ENCODE data around the gene TENT4B.

TENT4B gene

DNA sequence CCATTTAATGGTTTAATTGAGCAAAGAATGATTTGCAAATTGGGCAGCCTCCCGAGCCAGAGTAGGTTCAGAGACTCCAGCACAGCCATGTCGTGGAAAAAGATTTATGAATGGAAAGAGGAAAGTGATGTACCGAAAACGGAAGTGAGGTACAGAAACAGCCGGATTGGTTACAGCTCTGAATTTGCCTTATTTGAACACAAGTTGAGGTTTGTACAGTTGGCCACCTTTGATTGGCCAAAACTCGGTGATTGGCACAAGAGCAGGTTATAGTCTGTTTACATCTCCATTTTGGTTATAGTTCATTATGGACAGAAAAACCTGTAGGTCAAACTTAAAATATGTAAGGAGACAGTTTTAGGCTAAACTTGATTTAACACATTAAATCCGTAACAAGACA, 44.5 kb downstream of the TENT4B start:
- in situ Hi-C loops (cut with MboI; ENCODE audit: low sequenced_read_pairs, unreplicated experiment): no loop called here
- TF ChIP-seq, protein P1, sequence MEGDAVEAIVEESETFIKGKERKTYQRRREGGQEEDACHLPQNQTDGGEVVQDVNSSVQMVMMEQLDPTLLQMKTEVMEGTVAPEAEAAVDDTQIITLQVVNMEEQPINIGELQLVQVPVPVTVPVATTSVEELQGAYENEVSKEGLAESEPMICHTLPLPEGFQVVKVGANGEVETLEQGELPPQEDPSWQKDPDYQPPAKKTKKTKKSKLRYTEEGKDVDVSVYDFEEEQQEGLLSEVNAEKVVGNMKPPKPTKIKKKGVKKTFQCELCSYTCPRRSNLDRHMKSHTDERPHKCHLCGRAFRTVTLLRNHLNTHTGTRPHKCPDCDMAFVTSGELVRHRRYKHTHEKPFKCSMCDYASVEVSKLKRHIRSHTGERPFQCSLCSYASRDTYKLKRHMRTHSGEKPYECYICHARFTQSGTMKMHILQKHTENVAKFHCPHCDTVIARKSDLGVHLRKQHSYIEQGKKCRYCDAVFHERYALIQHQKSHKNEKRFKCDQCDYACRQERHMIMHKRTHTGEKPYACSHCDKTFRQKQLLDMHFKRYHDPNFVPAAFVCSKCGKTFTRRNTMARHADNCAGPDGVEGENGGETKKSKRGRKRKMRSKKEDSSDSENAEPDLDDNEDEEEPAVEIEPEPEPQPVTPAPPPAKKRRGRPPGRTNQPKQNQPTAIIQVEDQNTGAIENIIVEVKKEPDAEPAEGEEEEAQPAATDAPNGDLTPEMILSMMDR (IDR thresholded peaks at IDR 0.05; ENCODE audit: borderline replicate concordance, control extremely low read depth, extremely low read depth, insufficient read depth, missing control alignments): no peak
- no peak for DNase-seq (ENCODE audit: low spot score)

DNA sequence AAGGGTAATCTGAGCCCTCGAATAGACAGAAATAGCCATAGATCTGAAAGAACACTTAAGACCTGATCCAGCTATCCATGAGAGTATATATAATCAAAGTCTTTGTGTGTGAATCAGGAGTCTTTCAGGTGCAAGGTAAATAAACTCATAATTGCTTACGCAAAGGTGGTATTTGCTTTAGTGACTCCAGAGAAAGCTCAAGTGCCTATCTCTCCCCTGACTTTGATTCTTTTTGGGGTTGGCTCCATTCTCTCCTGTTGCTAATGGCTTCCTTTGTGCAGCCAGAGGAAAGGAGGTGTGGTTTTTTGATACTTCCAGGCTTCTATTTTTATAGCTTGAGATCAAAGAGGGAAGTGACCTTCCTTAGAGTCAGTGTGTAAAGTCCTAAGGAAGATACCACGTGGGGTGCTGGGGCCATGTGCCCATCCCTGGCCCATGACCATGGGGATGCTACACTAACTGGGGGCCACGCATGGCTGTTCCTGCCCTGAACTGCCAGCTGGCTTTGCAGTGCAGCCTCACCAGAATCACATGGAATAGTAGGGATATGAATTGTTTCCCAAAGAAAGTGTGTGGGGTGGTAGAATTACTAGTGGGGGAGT, 45.8 kb downstream of the TENT4B start:
- TF ChIP-seq, protein P1 (IDR thresholded peaks at IDR 0.05; ENCODE audit: borderline replicate concordance, control extremely low read depth, extremely low read depth, insufficient read depth, missing control alignments): no peak
- no peak for DNase-seq (ENCODE audit: low spot score)
- in situ Hi-C loops (cut with MboI; ENCODE audit: low sequenced_read_pairs, unreplicated experiment): no loop called here

DNA sequence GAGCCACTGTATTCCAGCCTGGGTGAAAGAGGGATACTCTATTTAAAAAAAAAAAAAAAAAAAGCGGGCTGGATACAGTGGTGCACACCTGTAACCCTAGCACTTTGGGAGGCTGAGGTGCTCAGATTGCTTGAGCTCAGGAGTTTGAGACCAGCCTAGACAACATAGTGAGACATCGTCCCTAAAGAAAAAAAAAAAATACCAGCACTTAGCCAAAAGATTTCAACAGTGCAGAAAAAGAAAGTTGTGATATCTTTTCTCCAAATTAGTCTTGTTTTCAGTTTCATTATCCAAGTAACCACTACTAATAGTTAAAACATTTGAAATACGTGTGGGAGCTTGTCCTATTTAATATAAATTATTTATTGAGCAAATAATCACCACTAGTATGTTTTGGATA, 48.7 kb downstream of the TENT4B start:
- in situ Hi-C loops (cut with MboI; ENCODE audit: low sequenced_read_pairs, unreplicated experiment): loop anchor here (10.0 to 25.0 kb wide), 2 partner anchors 77 to 311 kb away; no protein-coding TSS in a partner anchor
- TF ChIP-seq, protein P1 (IDR thresholded peaks at IDR 0.05; ENCODE audit: borderline replicate concordance, control extremely low read depth, extremely low read depth, insufficient read depth, missing control alignments): no peak
- DNase-seq (ENCODE audit: low spot score): peak; percentile 27

DNA sequence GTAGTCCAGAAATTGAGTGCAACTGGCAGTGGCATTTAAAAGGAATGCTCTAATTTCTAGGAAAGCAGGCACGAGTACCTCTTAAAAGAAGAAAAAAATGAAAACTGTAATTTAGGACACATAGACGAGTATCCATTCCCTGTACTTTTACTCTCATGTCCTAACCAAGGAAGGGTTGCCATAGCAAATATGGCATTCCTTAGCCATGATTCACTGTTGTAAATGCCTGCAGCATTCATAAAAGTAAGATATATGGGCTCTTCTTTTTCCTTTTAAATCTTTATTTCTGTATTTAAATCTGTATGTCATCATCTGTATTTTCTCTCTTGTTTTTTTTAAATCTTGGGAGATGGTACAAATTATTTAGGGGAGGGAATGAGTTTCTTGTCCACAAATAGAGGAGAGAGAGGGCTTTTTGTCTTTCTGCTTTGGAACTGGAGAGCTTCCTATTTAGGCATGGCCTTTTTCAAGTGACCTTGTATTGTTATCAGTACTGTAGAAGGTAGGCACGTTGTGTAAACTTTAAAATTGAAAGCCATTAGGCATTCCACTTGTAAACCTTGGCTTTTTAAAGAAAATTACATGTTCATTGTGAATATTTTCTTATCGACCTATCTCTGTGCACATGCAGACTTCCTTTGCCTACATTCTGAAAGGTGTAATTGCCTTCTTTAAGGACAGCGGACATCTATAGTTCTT, 50.0 kb downstream of the TENT4B start:
- TF ChIP-seq, protein P1 (IDR thresholded peaks at IDR 0.05; ENCODE audit: borderline replicate concordance, control extremely low read depth, extremely low read depth, insufficient read depth, missing control alignments): no peak
- DNase-seq (ENCODE audit: low spot score): no peak
- in situ Hi-C loops (cut with MboI; ENCODE audit: low sequenced_read_pairs, unreplicated experiment): loop anchor here (10.0 to 25.0 kb wide), 2 partner anchors 78 to 309 kb away; no protein-coding TSS in a partner anchor

DNA sequence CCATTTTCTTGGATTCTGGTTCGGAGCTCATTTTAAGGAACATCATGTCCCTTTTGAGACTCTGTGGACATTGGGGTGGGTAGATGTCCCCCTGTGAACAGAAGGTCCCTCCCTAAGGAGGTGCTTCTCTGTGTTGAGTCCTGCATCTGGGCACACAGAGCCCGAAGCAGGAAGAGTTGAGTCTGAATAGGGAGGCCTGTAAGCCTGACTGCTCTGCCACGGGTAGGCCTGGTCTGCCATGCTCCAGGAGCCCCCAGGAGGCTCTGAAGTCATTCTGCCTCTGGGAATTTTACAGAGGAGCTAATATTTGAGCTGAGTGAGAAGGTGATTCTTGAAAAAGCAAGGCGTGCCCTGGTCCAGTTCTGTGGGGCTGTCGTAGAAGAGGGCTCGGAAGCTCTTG, 50.6 kb downstream of the TENT4B start:
- TF ChIP-seq, protein P1 (IDR thresholded peaks at IDR 0.05; ENCODE audit: borderline replicate concordance, control extremely low read depth, extremely low read depth, insufficient read depth, missing control alignments): no peak
- no peak for DNase-seq (ENCODE audit: low spot score)
- in situ Hi-C loops (cut with MboI; ENCODE audit: low sequenced_read_pairs, unreplicated experiment): loop anchor here (10.0 to 25.0 kb wide), 2 partner anchors 79 to 309 kb away; no protein-coding TSS in a partner anchor

DNA sequence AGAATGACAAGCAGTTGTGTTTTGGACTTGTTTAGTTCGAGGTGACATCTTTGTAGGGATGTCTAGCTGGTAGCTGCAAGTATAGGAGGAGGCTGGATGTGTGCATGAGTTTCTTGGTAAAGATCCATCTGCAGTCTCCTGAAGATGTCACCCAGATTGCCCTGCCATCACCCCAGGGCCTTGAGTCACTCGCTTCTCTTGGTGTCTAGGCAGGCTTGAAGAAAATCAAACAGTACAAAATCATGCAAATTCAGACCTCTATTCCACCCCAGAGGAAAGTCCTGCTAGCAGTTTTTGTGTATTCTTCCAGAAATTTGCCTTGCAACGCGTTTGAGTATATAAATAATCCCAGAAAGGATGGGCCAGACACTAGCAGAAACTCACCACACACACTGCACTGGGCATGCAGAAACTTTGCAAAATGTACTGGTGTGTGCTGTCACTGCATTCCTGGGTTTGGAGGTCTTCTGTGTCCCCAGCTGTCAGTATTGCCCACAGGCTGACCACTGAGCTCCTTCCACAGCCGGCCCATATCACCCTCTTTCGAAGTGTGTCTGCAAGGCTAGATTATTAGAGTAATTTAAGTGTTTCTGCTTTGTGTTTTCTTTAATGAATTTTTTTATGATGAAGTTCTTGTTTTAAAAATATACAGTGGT, 51.5 kb downstream of the TENT4B start:
- no peak for DNase-seq (ENCODE audit: low spot score)
- in situ Hi-C loops (cut with MboI; ENCODE audit: low sequenced_read_pairs, unreplicated experiment): loop anchor here (10.0 to 25.0 kb wide), 2 partner anchors 80 to 308 kb away; no protein-coding TSS in a partner anchor

More for the DNA sequence above, 51.5 kb downstream of the TENT4B start:
- TF ChIP-seq, protein P1 (IDR thresholded peaks at IDR 0.05; ENCODE audit: borderline replicate concordance, control extremely low read depth, extremely low read depth, insufficient read depth, missing control alignments): no peak
